GM12875 (cell line): Measurements from ENCODE around the gene GAPVD1.
"Not testable (repeated sequence)": the region's sequence is repeated elsewhere in the genome, so short reads cannot be mapped to it uniquely, and the experiment has no call there.

Source experiments
- H3K4me3 ChIP-seq: one replicate; pipeline ENCODE4 v1.5.1; 2011; ENCODE audit warnings: low read depth, low read length, control low read depth
- CTCF ChIP-seq: IDR thresholded peaks from 2 replicates; pipeline ENCODE4 v1.5.1; 2011; ENCODE audit warnings: low read depth, mild to moderate bottlenecking, control low read depth, inconsistent platforms, low read length, moderate library complexity, borderline replicate concordance; ENCODE audit not compliant: insufficient read depth

Gene GAPVD1

GRCh38 chr9:125296843-125297372 is 35.3 kb downstream of the GAPVD1 start:
- no peak for TF ChIP-seq CTCF
- H3K4me3 ChIP-seq = no peak overlapping the region

GRCh38 chr9:125297917-125298316 is 36.3 kb downstream of the GAPVD1 start:
- TF ChIP-seq CTCF = no peak
- no peak overlapping the region for H3K4me3 ChIP-seq

DNA sequence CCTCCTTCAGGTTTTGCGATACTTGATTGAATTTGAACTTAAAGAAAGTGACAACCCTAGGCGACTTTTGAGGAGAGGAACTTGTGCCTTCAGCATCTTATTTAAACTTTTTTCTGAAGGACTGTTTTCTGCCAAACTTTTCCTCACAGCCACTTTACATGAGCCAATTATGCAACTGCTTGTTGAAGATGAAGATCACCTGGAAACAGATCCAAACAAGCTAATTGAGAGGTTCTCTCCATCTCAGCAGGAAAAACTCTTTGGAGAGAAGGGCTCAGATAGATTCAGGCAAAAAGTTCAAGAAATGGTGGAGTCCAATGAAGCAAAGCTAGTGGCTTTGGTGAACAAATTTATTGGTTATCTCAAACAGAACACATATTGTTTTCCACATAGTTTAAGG is 40.6 kb downstream of the GAPVD1 start:
- H3K4me3 ChIP-seq = no peak overlapping the region
- TF ChIP-seq CTCF = no peak

GRCh38 chr9:125304273-125304672 is 42.6 kb downstream of the GAPVD1 start:
- H3K4me3 ChIP-seq = no peak overlapping the region
- TF ChIP-seq CTCF = no peak

DNA sequence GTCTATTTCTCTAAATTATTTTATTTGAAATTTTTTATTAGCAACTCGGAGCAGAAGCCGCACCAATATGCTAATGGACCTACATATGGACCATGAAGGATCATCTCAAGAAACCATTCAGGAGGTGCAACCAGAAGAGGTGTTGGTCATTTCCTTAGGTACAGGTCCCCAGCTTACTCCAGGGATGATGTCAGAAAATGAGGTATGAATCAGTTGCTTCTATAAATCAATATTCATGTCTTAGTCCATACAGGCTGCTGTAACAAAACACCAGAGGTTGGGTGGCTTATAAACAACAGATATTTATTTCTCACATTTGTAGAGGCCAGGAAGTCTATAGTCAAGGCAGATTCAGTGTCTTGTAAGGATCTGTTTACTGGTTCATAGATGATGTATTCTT is 50.8 kb downstream of the GAPVD1 start:
- no peak overlapping the region for H3K4me3 ChIP-seq
- TF ChIP-seq CTCF = no peak

DNA sequence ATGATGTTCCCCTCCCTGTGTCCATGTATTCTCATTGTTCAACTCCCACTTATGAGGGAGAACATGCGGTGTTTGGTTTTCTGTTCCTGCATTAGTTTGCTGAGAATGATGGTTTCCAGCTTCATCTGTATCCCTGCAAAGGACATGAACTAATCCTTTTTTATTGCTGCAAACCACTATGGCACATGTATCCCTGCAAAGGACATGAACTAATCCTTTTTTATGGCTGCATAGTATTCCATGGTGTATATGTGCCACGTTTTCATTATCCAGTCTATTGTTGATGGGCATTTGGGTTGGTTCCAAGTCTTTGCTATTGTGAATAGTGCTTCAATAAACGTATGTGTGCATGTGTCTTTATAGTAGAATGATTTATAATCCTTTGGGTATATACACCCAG is 54.7 kb downstream of the GAPVD1 start:
- H3K4me3 ChIP-seq = not testable (repeated sequence)

DNA sequence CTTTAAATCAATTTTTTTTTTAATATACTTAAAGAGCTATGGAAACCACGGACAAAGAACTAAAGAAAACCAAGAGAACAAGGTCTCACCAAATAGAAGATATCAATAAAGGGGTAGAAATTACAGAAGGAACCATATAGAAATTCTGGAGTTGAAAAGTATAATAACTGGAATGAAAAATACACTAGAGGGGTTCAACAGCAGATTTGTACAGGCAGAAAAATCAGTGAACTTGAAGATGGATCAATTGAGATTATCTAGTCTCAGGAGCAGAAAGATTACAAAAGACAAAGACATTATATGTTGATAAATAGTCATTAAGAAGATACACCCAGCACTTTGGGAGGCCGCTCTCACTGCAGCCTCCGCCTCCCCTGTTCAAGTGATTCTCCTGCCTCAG is 56.1 kb downstream of the GAPVD1 start:
- no peak for TF ChIP-seq CTCF
- H3K4me3 ChIP-seq = no peak overlapping the region

DNA sequence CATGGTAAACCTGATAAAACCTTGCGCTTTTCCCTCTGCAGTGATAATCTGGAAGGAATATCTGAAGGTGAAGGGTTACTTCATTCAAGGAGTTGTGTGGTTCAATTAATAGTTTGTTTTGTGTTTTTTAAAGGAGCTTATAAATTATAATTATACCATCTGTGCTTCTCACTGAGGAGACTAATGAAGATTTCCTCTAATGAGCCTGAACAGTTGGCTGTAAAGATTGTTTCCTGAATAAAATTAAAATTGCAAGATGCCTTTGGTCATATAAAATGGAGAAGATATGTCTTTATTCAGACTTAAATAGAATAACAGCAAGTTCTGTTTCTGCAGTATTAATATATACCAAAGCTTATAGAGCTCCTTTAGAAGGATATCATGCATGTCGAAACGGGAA is 59.9 kb downstream of the GAPVD1 start:
- H3K4me3 ChIP-seq = no peak overlapping the region
- TF ChIP-seq CTCF = no peak
